NCI-H1417 treated with DMSO at 0.1 percent for 48 hours (cell line): Measurements from ENCODE around the gene IL1F10.
"Not testable (repeated sequence)": the region's sequence is repeated elsewhere in the genome, so short reads cannot be mapped to it uniquely, and the experiment has no call there.

Experiments used
- DNase-seq: peaks from one replicate; lab custom pipeline; 2025; lab: John Stamatoyannopoulos, UW

IL1F10 gene

GRCh38 chr2:113081488-113082210 is 13.9 kb downstream of the IL1F10 start:
- DNase-seq = no peak

- no peak for DNase-seq
These were observed 15.5 kb downstream of the IL1F10 start for GRCh38 chr2:113083296-113083695.

GRCh38 chr2:113084249-113085000 is 16.7 kb downstream of the IL1F10 start:
- no peak for DNase-seq

- DNase-seq = no peak
These were observed 17.8 kb downstream of the IL1F10 start for GRCh38 chr2:113085542-113085941.

- DNase-seq = no peak
These were observed 20.6 kb downstream of the IL1F10 start for GRCh38 chr2:113088213-113088992.

GRCh38 chr2:113089916-113090315 is 22.1 kb downstream of the IL1F10 start:
- DNase-seq = no peak

- no peak for DNase-seq
These were observed 23.6 kb downstream of the IL1F10 start for GRCh38 chr2:113091231-113091896.

- DNase-seq = no peak
These were observed 25.3 kb downstream of the IL1F10 start for GRCh38 chr2:113092864-113093612.

GRCh38 chr2:113093613-113093977 is 25.8 kb downstream of the IL1F10 start:
- DNase-seq = no peak

- not testable (repeated sequence) for DNase-seq
These were observed 28.5 kb downstream of the IL1F10 start for GRCh38 chr2:113096306-113096705.

GRCh38 chr2:113096842-113097618 is 29.3 kb downstream of the IL1F10 start:
- DNase-seq = not testable (repeated sequence)

- DNase-seq = no peak
These were observed 30.3 kb downstream of the IL1F10 start for GRCh38 chr2:113098041-113098440.

GRCh38 chr2:113098532-113098931 is 30.8 kb downstream of the IL1F10 start:
- DNase-seq = no peak

- DNase-seq = no peak
These were observed 34.4 kb downstream of the IL1F10 start for GRCh38 chr2:113102133-113102532.

- no peak for DNase-seq
These were observed 35.5 kb downstream of the IL1F10 start for GRCh38 chr2:113103277-113103676.

- DNase-seq = no peak
These were observed 36.4 kb downstream of the IL1F10 start for GRCh38 chr2:113104054-113104611.

GRCh38 chr2:113105047-113105785 is 37.4 kb downstream of the IL1F10 start:
- DNase-seq = no peak

GRCh38 chr2:113111121-113111520 is 43.4 kb downstream of the IL1F10 start:
- no peak for DNase-seq

- DNase-seq = no peak
These were observed 44.1 kb downstream of the IL1F10 start for GRCh38 chr2:113111823-113112287.
